NCI-H510A treated with DMSO at 0.1 percent for 48 hours (cell line): Measurements from ENCODE around the gene HOXA2.

Source experiments
- DNase-seq: peaks from one replicate; lab custom pipeline; 2025; lab: John Stamatoyannopoulos, UW

The HOXA2 gene

DNA sequence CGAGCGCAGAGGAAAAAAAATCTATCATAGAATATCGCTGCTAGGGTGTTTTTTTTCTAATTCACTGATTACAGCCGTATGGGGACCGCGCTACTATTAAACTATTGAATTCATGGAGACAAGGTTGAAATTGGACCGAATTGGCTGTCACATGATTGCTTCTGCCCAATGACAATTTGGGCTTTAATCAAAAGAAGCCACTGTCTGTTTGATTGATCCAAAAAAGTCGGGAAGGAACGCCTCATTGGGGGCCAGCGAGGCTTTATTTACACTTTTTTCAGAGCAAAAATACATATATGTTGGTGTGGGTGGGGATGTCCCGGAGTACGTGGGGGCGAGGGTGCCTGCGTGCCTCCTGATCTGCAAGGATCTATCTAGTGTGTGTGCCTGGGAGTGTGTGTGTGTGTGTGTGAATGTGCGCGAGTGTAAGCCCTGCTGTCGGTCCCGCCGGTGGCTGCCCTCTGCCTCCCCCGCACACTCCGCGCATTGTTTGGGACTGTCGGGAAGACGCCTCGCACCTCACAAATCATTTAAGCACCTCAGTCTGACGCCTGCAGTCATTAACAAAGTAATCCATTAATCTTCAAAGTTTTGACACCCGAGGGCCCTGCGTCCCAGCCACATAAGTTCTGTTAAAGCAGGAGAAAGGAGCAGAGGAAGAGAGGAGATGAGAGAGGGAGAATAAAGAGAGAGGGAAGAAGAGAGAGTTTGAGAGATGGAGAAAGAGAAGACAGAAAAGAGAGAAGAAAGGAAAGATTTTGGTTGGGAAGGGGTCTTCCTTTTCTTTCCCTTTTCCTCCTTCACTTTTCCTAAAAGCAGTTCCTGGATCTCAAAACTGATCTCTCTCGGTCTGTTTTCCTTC lies at the start of gene HOXA2:
HOXA2 (minus strand) TSS at position 103 of the 862 bp plus-strand sequence. CDS start 183 bp downstream, outside the sequence.
- no peak for DNase-seq

DNA sequence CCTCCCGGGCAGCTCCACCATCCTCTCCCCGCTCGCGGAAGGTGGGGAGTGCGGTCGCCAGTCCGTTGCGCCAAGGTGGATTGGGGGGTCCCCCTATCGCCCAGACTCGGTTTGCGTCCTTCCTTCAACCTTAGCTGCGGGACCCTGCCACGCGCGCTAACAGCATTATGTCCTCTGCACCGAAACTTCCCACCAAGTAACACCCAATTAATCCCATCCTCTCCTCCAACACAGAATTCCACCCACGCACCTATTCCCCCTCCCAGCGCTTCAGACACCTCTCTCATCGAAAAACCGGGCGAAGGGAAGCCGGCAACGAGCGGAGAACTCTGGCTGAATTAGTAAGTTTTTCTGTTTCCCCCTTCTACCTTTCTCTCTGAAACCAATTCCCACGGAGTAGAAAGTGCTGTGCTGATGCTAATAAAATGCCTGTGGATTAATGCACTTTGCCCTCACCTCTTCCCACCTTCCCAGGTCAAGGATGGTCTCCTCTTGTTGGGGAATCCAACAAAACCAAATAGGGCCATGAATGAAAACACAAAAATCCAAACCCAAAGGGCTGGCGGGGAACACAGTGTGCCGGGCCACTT lies 49.0 kb upstream of the HOXA2 start:
- DNase-seq = no peak

DNA sequence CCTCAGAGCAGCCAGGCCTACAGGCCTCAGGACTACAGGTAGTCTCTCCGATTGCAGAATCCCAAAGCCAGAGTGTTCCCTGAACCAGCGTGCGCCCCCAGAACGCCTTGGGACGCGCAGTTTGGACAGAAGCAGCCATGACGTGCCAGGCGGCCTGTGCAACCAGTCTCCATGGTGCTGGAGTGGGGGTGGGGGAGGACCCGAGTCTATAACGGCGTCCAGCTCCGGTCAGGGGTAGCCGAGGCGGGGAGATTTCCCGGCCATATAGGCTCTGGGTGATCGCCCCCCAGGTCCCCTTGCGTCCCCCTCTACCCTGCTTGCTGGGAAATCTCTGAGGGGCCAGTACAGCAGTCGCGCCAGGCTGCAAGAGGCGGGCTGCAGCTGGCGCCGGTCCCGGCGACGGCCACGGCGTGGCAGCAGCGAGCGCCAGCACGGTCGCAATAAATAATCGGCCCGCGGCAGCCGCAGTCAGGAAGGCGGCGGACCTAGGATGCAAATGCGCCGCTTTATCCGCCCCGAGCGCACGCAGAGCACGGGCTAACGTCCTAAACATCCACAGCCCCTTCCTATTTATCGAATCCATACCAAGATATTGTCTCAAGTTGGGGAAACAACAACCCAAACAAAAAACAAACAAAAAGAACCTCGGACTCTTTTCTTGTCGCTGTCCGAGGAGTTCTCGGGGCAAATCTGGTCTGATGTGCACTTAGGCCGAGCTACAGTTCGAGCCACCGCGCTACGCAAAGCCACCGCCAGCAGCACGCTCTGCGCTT lies 48.3 kb upstream of the HOXA2 start:
- DNase-seq = peak; percentile 84

DNA sequence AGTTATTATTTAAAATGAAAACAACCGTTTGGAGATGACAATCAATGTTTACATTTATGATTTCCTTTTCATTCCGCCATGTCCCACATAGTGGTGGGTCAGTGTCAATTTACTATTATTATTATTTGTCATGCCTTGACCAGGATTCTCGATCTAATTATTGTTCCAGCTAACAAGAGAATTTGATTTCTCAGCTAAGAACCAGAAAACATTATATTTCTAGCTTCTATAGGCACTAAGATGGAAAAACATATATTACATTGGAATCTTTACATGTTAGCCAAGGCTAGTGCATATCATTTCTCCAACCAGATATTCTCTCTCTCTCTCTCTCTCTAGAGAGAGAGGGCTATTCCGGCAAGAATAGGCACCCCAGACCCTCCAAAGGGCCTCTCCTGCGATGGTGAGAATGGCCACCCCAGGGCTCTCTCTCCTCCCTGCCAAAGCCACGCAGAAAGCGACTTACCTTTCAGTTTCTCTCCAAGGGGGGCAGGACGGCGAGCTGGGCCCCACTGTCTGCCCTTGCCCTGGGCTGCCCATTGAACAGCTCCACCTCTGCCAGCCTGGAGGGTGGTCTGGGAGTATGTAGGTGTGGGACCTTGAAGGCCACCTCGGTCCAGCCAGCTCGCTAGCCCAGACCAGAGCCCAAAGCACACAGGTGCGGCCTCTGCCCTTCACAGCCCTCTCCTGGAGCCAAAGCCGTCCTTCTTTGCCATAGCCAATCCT lies 47.5 kb upstream of the HOXA2 start:
- peak; percentile 64 for DNase-seq

DNA sequence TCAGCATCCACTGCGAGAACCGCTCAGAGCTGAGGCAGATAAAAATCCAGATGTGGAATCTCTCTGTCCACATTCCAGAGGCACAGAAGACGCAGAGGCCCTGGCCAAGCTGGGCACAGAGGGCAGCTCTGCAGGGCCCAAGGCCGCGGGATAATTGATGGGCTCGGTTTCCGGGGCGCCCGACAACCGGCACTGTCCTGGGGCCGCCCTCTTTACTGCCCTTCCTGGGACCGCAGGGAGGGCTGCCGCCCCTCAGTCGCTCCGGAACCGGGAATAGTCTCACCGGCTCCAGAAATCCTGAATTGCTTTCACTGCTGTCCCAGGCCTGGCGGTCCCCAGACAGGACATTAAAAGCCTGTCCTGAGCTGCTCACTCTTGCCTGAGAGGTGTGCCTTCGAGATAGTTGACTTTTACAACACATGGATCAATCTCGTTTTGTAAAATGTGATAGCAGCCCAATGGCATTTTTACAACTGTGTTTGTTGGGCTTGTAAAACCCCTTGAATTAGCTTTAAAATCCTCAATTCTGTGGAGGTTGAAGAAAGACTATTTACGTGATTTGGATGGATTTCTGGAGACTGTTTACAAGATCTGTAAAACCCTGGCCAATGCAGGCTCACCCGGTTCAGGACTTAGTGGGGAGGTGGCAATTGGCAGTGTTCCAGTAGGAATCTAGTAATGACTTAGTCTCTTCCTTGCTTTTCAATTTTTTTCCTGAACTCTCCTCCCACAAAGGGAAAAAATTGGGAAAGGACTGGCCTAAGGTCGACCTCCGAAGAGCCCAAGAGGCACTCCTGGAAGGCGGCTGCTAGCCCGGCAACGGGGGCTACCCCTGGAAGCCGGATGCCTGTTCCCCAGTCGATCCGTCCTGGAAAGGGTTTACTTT lies 46.5 kb upstream of the HOXA2 start:
- peak; percentile 63 for DNase-seq

DNA sequence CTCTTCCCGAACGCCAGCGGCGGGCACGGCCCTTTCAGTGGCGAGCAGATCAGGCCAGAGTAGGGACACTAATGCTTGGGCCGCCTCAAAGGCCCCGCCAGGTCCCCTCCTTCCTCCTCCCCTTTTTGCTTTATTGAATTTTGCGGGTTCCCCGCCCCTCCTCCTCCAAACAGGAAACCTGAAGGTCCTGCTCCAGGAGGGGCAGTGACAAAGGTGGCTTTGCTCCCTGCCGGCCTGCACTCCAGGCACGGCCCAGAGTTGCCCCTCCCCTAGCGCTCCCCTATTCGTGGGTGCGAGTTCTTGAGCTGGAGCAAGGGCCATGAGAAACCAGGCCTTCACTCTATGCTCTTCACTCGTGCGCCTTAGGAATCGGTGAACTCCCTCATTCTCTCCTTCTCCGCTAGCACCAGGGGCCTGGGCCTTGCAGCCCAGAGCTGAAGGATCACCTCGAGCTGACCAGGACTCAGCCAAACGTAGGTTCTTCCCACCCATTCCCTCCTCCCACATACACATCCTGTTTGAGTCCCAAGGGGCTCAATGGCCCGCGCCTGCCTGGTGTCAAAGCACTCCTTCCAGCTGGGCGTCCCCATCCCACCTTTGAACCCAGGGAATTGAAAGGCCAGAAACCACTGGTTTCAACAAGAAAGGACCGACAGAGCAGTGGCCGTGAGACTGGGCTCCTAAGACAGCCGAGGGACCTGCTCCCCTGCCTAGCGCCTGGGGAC lies 45.7 kb upstream of the HOXA2 start:
- DNase-seq = peak; percentile 79

DNA sequence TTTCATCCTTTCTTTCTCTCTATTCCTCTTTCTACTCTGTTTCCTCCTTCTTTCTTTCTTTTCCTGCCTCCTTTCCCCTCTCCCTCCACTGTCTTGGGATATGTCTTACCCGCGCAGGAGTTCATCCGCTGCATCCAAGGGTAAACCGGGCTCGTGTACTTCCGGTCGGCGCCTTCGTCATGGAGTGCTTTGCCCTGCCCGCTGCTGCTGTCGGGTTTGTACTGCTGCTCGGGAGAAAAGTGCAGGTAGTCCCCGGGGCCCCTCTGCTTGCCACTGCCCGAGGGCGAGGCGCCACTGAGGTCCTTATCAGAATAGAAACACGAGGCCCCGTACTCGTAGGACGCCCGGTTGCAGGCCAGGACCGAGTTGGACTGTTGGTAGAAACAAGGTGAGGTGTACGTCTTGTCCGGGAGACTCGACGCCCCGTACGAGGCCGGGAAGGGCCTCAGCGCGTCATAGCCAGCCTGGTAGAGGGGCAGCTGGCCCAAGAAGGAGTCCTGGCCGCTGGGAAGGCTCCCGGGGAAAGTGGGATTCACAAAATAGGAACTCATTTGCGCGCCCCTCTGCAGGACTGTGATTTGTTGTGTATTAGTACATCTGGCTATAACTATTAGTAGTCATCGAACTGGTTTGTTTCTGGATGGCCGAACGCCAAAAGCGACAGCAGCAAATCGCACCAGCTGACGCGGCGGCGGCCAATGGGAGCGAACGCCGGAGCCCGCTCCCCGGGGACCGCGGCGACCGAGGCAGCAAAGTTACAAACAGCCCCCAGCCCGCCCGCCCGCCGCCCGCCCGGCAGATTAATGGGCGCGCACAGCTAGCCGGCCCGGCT lies 44.9 kb upstream of the HOXA2 start, which contains the start of gene HOXA6:
HOXA6 (minus strand) TSS at position 576 of the 832 bp plus-strand sequence; CDS start at position 551, 25 bp downstream.
- DNase-seq = peak; percentile 82

DNA sequence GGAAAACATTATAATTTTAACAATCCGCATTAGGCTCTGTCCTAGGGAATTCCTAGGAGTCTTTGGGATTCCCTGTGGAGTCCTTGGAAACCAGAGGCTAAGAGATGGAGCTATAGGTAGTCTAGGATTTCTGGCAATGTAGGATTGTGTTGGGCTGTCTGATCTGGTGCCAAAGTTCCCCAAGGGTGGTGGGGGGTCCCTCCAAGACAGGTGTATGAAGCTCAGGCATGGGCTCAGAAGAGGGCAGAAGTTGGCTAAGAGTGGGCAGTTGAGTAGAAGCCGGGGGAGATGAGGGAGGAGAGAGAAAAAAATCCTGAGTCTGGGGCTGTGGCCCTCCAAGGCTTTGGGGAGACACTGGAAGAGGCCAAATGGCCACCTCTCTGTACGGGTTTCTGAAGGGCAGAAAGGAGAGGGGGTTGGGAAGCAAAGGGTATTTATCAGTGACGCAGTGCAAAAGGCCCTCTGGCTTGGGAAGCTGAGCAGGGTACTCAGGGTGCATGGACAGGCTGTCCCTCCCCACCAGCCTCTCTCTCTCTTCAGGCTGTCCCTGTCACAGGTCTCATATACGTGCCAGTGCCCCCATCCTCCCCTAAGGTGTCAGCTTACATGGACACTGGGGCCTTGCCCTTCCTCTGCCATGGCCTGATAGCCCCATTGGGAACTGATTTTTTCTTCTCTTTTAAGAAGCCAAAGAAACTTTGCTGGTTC lies 44.2 kb upstream of the HOXA2 start:
- peak; percentile 82 for DNase-seq

DNA sequence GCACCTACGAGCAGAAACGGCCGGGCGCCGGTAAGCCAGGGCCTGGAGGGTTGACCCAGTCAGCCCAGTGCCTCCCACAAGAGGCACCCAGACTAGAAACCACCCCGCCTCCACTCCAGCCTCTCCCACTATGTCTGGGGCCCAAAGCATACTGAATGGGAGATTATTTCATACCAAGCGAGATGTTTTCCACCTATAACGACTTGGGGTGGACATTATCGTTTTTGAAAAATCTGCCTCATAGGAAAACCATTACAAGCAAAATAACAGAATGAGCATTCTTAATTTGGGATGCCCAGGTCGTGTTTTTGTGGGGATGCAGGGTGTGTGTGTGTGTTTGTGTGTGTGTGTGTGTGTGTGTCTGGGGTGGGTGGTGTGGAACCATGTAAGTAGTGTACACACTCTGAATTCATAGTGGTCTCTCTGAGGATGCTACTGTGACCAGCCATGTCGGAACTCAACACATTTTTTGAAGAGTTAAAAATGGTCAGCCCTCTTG lies 43.5 kb upstream of the HOXA2 start:
- no peak for DNase-seq

DNA sequence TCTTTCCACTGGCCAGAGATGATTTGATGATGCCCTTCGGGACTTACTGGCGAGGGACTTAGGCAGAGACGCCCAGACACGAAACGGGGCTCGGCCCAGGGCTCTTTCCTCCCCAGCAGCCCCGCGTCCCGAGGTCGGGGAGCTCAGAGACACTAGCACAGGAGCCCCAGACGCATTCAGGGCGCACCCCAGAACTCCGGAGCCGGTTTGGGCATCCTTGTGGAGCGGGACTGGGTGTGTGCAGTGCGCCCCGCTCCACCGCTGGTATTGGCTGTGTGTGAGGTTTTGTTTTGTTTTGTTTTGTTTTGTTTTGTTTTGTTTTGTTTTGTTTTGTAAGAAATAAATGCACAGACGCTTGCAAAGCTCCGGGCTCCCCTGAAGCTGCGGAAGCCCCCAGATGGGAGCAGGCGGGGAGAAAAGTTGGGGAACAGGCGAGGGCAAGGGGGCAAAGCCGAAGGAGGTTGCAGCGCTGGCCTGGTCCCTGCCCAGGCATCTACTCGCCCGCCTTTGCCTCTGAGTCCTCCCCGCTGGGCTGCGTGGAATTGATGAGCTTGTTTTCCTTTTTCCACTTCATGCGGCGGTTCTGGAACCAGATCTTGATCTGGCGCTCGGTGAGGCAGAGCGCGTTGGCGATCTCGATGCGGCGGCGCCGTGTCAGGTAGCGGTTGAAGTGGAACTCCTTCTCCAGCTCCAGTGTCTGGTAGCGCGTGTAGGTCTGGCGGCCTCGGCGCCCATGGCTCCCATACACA lies 42.9 kb upstream of the HOXA2 start:
- no peak for DNase-seq

DNA sequence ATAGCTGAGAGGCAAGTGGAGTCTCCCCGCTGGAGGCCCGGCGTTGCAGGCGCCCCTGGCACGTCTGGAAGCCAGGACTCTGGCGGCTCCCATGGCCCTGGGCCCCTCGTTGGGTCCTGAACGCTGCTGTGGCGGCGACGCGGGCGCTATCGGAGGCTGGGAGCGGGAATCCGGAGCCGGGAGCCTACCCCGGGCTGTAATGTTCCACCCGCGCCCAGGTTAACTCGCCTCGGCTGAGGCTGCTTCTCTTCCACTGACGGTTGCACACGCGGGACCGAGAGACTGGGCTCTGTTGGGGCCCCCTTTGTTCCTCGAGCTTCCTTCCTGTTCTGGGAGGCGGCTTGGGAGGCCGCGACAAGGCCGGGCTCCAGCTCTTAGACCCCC lies 42.3 kb upstream of the HOXA2 start:
- DNase-seq = no peak

DNA sequence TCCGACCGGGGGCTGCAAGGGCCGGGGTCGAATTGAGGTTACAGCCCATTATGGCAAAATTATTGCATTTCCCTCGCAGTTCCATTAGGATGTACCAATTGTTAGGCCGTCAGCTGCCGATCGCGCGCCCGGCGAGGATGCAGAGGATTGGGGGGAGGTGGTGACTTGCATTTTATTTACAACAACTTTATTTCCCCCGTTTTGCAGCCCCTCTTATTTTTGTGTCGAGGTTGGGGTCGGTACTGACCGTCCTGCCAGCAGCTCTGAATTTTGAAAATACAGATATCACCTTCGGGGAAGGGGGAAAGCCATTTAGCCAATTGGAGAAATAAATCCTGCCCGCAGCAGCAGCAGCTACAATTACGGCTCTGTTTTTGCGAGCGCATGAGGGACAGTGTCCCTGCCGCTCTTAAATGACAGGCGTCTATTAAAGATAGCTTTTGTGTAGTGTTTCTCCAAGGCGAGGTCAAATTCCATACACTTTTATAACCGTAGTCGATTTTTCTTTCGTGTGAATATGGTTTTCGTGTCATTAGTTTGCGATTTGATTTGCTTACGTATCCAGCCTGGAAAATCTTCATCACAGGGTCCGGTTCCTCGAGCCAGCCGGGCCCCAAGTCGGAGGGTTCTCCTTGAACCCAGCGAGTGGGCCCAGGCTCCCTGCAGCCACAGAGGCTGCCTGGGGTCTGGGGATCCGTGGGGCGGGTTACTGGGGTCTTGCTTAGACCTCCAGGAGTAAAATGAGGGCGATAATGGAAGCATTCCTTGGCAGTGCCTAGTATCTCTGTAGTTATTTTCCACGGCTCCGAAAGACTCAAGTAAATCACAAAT lies 41.7 kb upstream of the HOXA2 start:
- no peak for DNase-seq

DNA sequence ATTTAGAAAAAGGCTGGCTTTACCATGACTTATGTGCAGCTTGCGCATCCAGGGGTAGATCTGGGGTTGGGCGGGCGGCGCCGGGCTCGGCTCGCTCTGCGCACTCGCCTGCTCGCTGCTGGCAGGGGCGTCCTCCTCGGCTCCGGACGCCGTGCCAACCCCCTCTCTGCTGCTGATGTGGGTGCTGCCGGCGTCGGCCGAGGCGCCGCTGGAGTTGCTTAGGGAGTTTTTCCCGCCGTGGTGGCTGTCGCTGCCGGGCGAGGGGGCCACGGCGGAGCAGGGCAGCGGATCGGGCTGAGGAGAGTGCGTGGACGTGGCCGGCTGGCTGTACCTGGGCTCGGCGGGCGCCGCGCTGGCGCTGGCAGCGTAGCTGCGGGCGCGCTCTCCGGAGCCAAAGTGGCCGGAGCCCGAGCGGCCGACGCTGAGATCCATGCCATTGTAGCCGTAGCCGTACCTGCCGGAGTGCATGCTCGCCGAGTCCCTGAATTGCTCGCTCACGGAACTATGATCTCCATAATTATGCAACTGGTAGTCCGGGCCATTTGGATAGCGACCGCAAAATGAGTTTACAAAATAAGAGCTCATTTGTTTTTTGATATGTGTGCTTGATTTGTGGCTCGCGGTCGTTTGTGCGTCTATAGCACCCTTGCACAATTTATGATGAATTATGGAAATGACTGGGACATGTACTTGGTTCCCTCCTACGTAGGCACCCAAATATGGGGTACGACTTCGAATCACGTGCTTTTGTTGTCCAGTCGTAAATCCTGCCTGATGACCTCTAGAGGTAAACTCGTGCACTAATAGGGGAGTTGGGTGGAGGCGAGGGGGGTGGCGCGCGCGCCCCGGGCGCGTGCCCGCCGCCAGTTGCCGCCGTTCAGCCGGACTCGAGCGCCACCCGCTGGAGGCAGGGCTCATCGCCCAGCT lies 40.8 kb upstream of the HOXA2 start, which contains the start of gene HOXA5:
HOXA5 (minus strand) TSS at position 659 of the 927 bp plus-strand sequence; CDS start at position 585, 74 bp downstream.
- DNase-seq = peak; percentile 94

DNA sequence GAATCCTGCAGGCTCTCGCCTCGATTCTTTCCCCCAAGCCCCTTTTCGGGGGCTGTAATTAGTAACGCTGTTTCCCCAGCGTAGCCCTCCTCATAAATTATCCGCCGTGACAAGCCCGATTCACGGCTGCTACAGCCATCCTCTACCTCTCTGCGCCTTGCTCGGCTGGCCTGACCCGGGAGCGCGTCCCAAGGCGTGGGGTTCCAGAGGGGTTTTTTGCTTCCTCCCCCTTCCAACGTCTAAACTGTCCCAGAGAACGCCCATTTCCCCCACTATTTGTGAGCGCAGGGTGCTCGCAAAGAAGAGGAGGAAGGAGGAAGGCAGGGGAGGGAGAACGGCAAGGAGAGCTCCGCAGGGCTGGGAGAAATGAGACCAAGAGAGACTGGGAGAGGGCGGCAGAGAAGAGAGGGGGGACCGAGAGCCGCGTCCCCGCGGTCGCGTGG lies 40.1 kb upstream of the HOXA2 start:
- DNase-seq = peak; percentile 56

DNA sequence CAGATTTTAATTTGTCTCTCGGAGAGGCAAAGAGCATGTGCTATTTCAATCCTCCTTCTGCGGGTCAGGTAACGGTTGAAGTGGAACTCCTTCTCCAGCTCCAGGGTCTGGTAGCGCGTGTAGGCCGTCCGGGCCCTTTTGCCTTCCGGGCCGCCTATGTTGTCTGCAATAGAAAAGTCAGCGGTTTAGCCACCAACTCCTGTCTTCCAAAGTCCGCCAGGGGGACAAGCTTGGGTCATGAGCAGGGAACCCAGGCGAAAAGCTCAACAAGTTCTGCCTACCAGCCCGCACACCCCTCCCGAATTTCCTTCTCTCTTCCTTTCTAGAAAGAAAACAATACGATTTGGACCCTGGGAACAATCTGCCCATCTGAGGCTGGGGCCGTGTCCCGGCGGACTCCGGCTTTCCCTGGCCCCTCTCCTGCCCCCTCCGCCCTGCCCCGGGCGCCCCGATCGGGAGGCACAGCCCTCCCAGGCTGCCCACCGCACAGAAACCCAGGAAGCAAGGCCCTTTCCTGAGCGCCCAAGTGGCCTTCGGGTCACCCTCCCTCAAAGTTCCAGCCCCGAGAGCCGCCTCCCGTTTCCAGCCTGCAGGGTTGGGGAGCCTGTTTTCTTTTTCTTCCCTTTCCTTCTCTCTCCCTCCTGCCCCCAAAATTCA lies 39.6 kb upstream of the HOXA2 start:
- no peak for DNase-seq
